GM19035 (cell line): Measurements from ENCODE around the gene MINAR1.

Source experiments
- ATAC-seq: cut with Tn5 transposase; IDR thresholded peaks from one replicate; pipeline ENCODE4 v1.9.1; 2021; ENCODE audit not compliant: unreplicated experiment

The MINAR1 gene

GRCh38 chr15:79432345-79433275 is 474 bp downstream of the MINAR1 start:
- no peak for ATAC-seq

GRCh38 chr15:79433276-79433990 is 1.3 kb downstream of the MINAR1 start:
- no peak for ATAC-seq

GRCh38 chr15:79434361-79434760 is 2.2 kb downstream of the MINAR1 start:
- ATAC-seq = no peak

- ATAC-seq = no peak
These were observed 4.1 kb downstream of the MINAR1 start for GRCh38 chr15:79436037-79436780.

GRCh38 chr15:79437275-79438000 is 5.3 kb downstream of the MINAR1 start:
- ATAC-seq = no peak

GRCh38 chr15:79439236-79439635 is 7.1 kb downstream of the MINAR1 start:
- ATAC-seq = no peak

GRCh38 chr15:79440355-79440908 is 8.3 kb downstream of the MINAR1 start:
- no peak for ATAC-seq

- ATAC-seq = no peak
These were observed 10.8 kb downstream of the MINAR1 start for GRCh38 chr15:79442911-79443310.

- ATAC-seq = no peak
These were observed 14.9 kb downstream of the MINAR1 start for GRCh38 chr15:79447060-79447459.

GRCh38 chr15:79450648-79451047 is 18.5 kb downstream of the MINAR1 start:
- no peak for ATAC-seq

- no peak for ATAC-seq
These were observed 19.3 kb downstream of the MINAR1 start for GRCh38 chr15:79451361-79451999.

GRCh38 chr15:79452244-79453051 is 20.3 kb downstream of the MINAR1 start:
- no peak for ATAC-seq

GRCh38 chr15:79453446-79453845 is 21.3 kb downstream of the MINAR1 start:
- no peak for ATAC-seq

GRCh38 chr15:79454063-79454462 is 21.9 kb downstream of the MINAR1 start:
- no peak for ATAC-seq

- ATAC-seq = no peak
These were observed 23.2 kb downstream of the MINAR1 start for GRCh38 chr15:79455361-79455760.

GRCh38 chr15:79455943-79456342 is 23.8 kb downstream of the MINAR1 start:
- ATAC-seq = no peak

GRCh38 chr15:79458491-79458890 is 26.4 kb downstream of the MINAR1 start:
- no peak for ATAC-seq

- ATAC-seq = no peak
These were observed 27.5 kb downstream of the MINAR1 start for GRCh38 chr15:79459666-79460065.
